Astrocyte of the spinal cord (primary cell): Measurements from ENCODE around the gene ACER3.

ENCODE experiments used
- DNase-seq: peaks from one replicate; pipeline ENCODE4 v3.0.0; 2011; ENCODE audit warnings: low read depth, low spot score
- H3K4me3 ChIP-seq: 2 replicates; pipeline ENCODE4 v1.5.1; 2011; ENCODE audit warnings: low read depth, mild to moderate bottlenecking, low read length, moderate library complexity
- in situ Hi-C: cut with HindIII; loops from 2 replicates; pipeline ENCODE4 v1.10.0; 2017; ENCODE audit warnings: low sequenced_read_pairs
- TF ChIP-seq, protein P1 (sequence below): IDR thresholded peaks from 2 replicates; pipeline ENCODE4 v1.5.1; 2012; ENCODE audit warnings: low read depth, mild to moderate bottlenecking, low read length, inconsistent platforms

The ACER3 gene

GRCh38 chr11:77053217-77054015 is 192.7 kb downstream of the ACER3 start:
- H3K4me3 ChIP-seq, result no peak overlapping the region
- no peak for DNase-seq
- TF ChIP-seq, protein P1, sequence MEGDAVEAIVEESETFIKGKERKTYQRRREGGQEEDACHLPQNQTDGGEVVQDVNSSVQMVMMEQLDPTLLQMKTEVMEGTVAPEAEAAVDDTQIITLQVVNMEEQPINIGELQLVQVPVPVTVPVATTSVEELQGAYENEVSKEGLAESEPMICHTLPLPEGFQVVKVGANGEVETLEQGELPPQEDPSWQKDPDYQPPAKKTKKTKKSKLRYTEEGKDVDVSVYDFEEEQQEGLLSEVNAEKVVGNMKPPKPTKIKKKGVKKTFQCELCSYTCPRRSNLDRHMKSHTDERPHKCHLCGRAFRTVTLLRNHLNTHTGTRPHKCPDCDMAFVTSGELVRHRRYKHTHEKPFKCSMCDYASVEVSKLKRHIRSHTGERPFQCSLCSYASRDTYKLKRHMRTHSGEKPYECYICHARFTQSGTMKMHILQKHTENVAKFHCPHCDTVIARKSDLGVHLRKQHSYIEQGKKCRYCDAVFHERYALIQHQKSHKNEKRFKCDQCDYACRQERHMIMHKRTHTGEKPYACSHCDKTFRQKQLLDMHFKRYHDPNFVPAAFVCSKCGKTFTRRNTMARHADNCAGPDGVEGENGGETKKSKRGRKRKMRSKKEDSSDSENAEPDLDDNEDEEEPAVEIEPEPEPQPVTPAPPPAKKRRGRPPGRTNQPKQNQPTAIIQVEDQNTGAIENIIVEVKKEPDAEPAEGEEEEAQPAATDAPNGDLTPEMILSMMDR, result no peak
- in situ Hi-C loops, result no loop called here

- TF ChIP-seq, protein P1, result no peak
Observed at GRCh38 chr11:77054084-77054483, 193.4 kb downstream of the ACER3 start.

DNA sequence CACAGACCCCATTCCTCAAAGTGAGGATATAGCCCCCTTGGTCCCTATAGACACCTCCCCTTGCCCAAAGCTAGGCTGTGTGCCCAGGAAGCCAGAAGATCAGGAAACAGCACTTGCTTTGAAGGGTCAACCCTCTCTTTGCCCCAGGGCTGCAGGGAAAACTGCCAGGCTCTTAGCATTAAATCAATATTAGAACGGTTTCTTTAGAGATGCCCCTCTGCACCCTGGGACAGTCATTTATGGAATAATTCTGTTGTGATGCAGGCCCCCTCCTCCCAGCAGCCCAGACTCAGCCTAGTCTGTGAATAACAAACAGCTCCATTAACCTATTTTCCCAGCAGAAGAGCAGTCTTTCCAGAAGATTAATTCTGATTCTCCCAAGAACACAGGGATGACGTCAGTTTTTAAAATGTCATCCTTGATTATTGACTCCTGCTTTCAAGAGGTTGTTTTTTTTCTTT is 194.4 kb downstream of the ACER3 start:
- TF ChIP-seq, protein P1, result no peak
- DNase-seq, result no peak
- in situ Hi-C loops, result no loop called here
- no peak overlapping the region for H3K4me3 ChIP-seq

More at GRCh38 chr11:77054084-77054483, 193.4 kb downstream of the ACER3 start:
- no peak for DNase-seq
- in situ Hi-C loops, result no loop called here
- no peak overlapping the region for H3K4me3 ChIP-seq

DNA sequence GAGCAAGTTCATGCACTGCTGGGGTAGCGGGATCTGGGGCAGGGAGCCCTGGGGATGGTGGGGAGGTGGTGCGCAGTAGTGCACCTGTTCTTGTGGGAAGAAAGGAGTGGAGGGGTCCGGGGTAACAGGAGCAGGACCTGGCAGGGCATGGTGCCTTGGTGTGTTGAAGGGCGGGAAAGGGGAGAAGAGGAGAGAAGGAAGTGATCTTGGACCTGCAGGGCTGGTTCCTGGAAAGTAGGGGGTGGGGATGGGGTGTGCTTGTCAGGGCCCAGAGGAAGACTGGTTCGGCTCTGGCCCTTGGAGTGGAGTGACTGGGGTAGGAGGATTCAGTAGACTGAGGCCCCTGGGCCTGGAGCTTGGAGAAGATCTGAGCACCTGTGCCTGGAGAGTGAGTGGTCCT is 195.2 kb downstream of the ACER3 start:
- TF ChIP-seq, protein P1, result no peak
- no peak overlapping the region for H3K4me3 ChIP-seq
- in situ Hi-C loops, result no loop called here
- DNase-seq, result no peak

- in situ Hi-C loops, result no loop called here
- no peak overlapping the region for H3K4me3 ChIP-seq
- DNase-seq, result no peak
- TF ChIP-seq, protein P1, result no peak
Observed at GRCh38 chr11:77056814-77057402, 196.2 kb downstream of the ACER3 start.

DNA sequence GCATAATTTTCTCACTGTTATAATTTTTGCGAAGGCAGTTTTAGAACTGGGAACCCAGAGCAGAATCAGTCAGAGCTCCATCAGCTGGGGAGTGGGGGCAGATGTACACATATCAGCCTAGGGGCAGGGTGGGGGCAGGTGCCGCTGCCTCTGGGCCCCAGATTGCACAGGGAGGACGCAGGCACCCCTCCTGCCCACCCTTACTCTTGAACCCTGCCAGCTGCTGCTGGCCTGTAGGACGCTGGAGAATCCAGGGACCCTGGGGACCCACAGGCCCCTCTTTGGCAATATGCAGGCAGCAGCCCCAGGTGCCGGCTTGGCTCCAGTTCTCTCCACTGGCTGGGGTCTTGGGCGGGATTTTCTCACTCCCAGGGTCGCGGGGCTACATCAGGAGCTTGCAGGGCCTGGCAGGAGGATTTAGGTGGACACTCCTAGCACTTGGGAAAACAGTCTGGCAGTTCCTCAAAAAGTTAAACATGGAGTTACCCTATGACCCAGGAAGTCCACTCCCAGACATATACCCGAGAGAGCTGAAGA is 197.3 kb downstream of the ACER3 start:
- TF ChIP-seq, protein P1, result no peak
- no peak overlapping the region for H3K4me3 ChIP-seq
- in situ Hi-C loops, result no loop called here
- no peak for DNase-seq
